ENCODE data around the gene AIF1. TPM values are rescaled to one million over a fixed set of nuclear protein-coding genes. Genes with fewer than 3 reads are reported as not detected.

Gene AIF1
- total RNA-seq, 2 donors from 2014 or later: 5.2 to 15.0 TPM

DNA sequence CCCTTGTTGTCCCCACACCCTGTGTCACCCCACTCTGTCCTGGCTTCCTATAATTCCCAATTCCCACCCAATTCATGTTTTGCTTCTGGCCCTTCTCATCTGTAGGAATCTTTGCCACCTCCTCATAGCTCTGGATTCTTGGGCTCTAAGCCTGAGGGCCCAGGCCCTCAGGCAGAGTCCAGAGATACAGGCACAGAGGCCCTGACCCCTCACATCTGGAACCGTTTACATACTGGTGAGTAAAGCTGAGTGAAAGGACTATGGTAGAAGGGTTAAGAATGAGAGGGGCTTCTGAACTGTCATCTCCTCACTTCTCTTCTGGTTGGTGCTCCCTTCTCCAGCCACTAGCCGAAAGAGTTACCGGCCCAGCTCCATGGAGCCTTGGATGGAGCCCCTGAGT, 19.1 kb downstream of the AIF1 start:
- no peak for ATAC-seq

DNA sequence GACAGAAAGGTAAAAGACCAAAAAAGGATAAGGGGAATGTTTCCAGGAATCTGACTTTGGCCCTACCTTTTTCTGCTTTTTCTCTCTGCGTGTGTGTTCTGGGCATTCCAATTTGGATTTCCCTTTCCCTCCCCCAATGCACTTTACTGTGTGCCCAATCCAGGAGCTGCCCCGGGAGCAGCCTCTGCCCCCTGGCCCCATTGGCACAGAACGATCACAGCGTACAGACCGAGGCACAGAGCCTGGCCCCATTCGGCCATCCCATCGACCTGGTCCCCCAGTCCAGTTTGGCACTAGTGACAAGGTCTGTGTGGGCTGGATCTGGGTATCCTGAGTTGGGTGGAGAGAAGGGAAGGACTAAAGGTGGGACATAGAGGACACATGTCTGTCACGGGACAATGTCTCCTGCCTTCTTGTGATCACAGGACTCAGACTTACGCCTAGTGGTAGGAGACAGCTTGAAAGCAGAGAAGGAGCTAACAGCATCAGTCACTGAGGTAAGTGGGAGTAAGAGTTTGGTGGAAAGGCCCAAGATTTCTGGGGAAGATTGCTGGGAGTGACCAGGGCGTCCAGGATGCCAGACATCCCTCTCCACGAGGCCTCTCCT, 20.0 kb downstream of the AIF1 start:
- ATAC-seq (no peak), DNase-seq (no peak)
- intact Hi-C loops (cut with DNase I, micrococcal nuclease): no loop called here

More for the DNA sequence above, 19.1 kb downstream of the AIF1 start:
- no peak for DNase-seq
- intact Hi-C loops (cut with DNase I, micrococcal nuclease): no loop called here

GRCh38 chr6:31636698-31637596, 21.9 kb downstream of the AIF1 start:
- intact Hi-C loops (cut with DNase I, micrococcal nuclease): no loop called here
- no peak for DNase-seq
- no peak for ATAC-seq

GRCh38 chr6:31639043-31639442, 24.0 kb downstream of the AIF1 start:
- intact Hi-C loops (cut with DNase I, micrococcal nuclease): no loop called here
- ATAC-seq (no peak), DNase-seq (no peak)

- ATAC-seq: no peak
- intact Hi-C loops (cut with DNase I, micrococcal nuclease): no loop called here
- no peak for DNase-seq
Observed at GRCh38 chr6:31639449-31639861, 24.4 kb downstream of the AIF1 start.

DNA sequence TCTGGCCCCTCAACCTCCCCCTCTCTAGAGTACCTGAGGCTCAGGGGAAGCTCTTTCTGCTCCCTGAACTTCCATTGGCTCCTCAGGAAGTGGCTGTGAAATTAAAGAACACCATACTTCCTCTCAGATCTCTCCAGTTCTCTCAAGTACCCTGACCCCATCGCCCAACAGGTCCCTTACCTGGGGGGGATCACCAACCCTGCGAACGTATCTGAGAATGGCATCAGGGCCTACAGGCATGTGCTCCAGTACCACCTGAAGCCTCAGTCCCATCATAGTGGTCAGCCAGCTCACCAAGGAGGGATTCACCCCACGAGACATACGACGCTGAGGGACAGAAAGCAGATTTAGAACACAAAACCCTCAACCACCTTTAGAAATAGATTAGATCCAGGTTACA, 25.6 kb downstream of the AIF1 start:
- DNase-seq: no peak
- ATAC-seq: no peak
- intact Hi-C loops (cut with DNase I, micrococcal nuclease): no loop called here

DNA sequence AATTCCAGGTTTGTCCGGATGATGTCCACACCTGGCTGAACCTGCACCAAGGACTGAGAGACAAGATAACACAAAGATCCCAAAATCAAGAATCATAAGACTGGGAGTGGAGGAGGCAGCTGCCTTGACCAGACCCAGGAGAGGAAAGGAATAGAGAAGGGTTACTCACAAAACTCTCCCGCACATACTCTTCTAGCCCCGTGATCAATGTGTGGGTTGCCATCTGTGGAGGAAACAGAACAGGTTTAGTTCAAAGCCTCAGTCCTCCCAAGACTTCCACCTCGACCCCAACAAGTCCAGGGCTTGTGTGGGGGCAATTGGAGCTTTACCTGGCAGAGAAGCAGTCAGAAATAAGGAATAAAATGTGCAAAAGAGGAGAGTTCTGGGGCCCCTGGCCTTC, 26.3 kb downstream of the AIF1 start:
- intact Hi-C loops (cut with DNase I, micrococcal nuclease): no loop called here
- DNase-seq: no peak

GRCh38 chr6:31642798-31643570, 27.9 kb downstream of the AIF1 start:
- ATAC-seq (no peak), DNase-seq (no peak)
- intact Hi-C loops (cut with DNase I, micrococcal nuclease): no loop called here

More for the DNA sequence above, 26.3 kb downstream of the AIF1 start:
- ATAC-seq: no peak

GRCh38 chr6:31643818-31644454, 28.9 kb downstream of the AIF1 start:
- DNase-seq (no peak), ATAC-seq (peak; percentile 19)
- intact Hi-C loops (cut with DNase I, micrococcal nuclease): no loop called here

- DNase-seq: no peak
- no peak for ATAC-seq
- intact Hi-C loops (cut with DNase I, micrococcal nuclease): no loop called here
Observed at GRCh38 chr6:31645325-31645724, 30.3 kb downstream of the AIF1 start.

GRCh38 chr6:31651602-31652191, 36.7 kb downstream of the AIF1 start:
- DNase-seq (peak in 1 of 2 donors; percentile 85), ATAC-seq (peak; percentile 73)
- intact Hi-C loops (cut with DNase I, micrococcal nuclease): no loop called here

GRCh38 chr6:31652925-31653724, 38.1 kb downstream of the AIF1 start:
- DNase-seq (peak; percentile 92 to 93), ATAC-seq (peak; percentile 70)
- intact Hi-C loops (cut with DNase I, micrococcal nuclease): no loop called here

- intact Hi-C loops (cut with DNase I, micrococcal nuclease): no loop called here
- ATAC-seq (no peak), DNase-seq (no peak)
Observed at GRCh38 chr6:31654574-31655348, 39.7 kb downstream of the AIF1 start.

DNA sequence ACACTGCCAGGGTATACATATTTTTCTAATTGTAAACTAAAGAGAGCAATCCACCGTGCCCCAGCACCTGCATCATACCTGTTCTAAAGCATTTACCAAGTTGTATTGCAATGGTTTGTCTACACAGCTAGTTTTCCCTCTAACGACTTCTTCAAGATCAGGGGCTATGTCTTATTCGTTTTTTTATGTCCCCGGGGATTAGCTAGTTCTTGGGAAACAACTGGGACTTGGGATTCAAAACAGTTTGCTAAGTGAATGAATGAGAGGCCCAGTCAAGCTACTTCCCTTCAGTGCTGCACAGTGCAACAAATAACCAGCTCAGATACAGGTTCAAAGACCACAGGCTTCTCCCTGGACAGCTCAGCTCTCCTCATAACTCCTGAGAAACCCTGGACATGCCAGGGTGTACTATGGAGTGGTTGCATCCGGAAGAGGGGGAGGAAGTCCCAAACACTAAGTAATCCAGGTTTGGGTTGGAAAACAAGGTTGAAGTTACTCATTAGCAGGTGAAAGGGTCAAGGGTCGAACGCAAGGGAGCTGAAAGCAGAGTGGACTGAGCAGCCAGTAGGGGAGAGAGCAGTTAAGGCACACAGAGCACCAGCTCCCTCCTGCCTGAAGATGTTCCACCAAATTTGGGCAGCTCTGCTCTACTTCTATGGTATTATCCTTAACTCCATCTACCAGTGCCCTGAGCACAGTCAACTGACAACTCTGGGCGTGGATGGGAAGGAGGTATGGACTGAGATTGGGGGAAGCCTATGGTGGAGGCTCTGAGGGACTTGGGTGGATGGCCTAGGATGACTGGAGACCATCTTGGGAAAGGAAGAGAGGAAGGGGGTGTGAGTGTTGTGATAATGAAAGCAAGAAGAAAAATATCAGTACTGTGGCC, 40.6 kb downstream of the AIF1 start, which contains the start of gene APOM:
Gene APOM (plus strand): TSS at position 546 of the 889 bp plus-strand sequence. CDS start 73 bp downstream, at position 619.
- DNase-seq (no peak), ATAC-seq (no peak)
- intact Hi-C loops (cut with DNase I, micrococcal nuclease): no loop called here

DNA sequence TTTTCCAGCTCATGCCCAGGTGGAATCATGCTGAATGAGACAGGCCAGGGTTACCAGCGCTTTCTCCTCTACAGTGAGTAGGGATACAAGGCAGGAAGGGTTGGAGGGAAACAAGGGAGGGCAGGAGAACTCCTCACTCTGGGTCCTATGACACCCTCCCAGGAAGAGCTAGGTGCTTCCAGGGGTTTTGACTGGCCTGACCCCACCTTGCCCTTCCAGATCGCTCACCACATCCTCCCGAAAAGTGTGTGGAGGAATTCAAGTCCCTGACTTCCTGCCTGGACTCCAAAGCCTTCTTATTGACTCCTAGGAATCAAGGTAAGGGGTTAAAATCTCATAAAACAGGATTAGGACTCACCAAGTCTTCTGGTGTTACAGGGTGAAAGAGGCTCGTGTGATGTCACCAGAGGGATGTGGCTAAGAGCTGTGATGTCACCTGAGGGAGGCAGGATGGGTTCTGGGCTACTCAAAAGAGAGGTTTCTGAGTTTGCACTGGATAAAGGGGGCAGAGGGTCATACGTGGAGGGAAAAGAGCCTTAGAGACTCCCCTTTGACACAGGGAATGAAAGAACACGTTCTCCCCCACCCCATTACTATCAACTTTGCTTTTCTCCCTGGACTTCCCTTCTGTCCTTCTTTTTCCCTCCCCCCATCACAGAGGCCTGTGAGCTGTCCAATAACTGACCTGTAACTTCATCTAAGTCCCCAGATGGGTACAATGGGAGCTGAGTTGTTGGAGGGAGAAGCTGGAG, 42.5 kb downstream of the AIF1 start:
- no peak for DNase-seq
- no peak for ATAC-seq
- intact Hi-C loops (cut with DNase I, micrococcal nuclease): no loop called here
